GM18508 (cell line): ENCODE measurements around the gene DEPDC4.
"Not testable (repeated sequence)": the region's sequence is repeated elsewhere in the genome, so short reads cannot be mapped to it uniquely, and the experiment has no call there.

ENCODE experiments used
- ATAC-seq: cut with Tn5 transposase; IDR thresholded peaks from one replicate; pipeline ENCODE4 v1.9.1; 2021; ENCODE audit warnings: moderate number of reproducible peaks; ENCODE audit not compliant: insufficient read depth, unreplicated experiment

Gene DEPDC4

GRCh38 chr12:100266835-100267602 is at the start of gene DEPDC4, which contains the start of gene SCYL2:
DEPDC4 (minus strand) TSS chr12:100267079; CDS start chr12:100267076, 3 bp downstream.
SCYL2 (plus strand) TSS chr12:100267177; CDS start chr12:100282971, 15,794 bp downstream.
- ATAC-seq, result peak; percentile 84

GRCh38 chr12:100311317-100311716 is 44.4 kb upstream of the DEPDC4 start:
- no peak for ATAC-seq

- not testable (repeated sequence) for ATAC-seq
Measured at GRCh38 chr12:100308138-100308537, 41.3 kb upstream of the DEPDC4 start.

- not testable (repeated sequence) for ATAC-seq
Measured at GRCh38 chr12:100304334-100304733, 37.5 kb upstream of the DEPDC4 start.

GRCh38 chr12:100303831-100304230 is 37.0 kb upstream of the DEPDC4 start:
- ATAC-seq, result no peak

GRCh38 chr12:100302081-100302480 is 35.2 kb upstream of the DEPDC4 start:
- no peak for ATAC-seq

GRCh38 chr12:100295764-100296555 is 29.1 kb upstream of the DEPDC4 start:
- ATAC-seq, result no peak

- not testable (repeated sequence) for ATAC-seq
Measured at GRCh38 chr12:100294366-100294765, 27.5 kb upstream of the DEPDC4 start.

GRCh38 chr12:100293017-100293416 is 26.1 kb upstream of the DEPDC4 start:
- ATAC-seq, result no peak

- no peak for ATAC-seq
Measured at GRCh38 chr12:100290016-100290415, 23.1 kb upstream of the DEPDC4 start.

- ATAC-seq, result no peak
Measured at GRCh38 chr12:100289038-100289437, 22.2 kb upstream of the DEPDC4 start.

- ATAC-seq, result not testable (repeated sequence)
Measured at GRCh38 chr12:100284556-100284955, 17.7 kb upstream of the DEPDC4 start.

GRCh38 chr12:100279607-100280244 is 12.8 kb upstream of the DEPDC4 start:
- no peak for ATAC-seq

GRCh38 chr12:100279159-100279558 is 12.3 kb upstream of the DEPDC4 start:
- no peak for ATAC-seq

GRCh38 chr12:100274291-100274690 is 7.4 kb upstream of the DEPDC4 start:
- no peak for ATAC-seq

- no peak for ATAC-seq
Measured at GRCh38 chr12:100273782-100274181, 6.9 kb upstream of the DEPDC4 start.

- ATAC-seq, result no peak
Measured at GRCh38 chr12:100268835-100269564, 2.1 kb upstream of the DEPDC4 start.

GRCh38 chr12:100267603-100268281 is 863 bp upstream of the DEPDC4 start:
- peak; percentile 8 for ATAC-seq

- peak; percentile 71 for ATAC-seq
Measured at GRCh38 chr12:100266585-100266834, 369 bp downstream of the DEPDC4 start.
